T1000 (cell line): ENCODE data around the gene IRF2.

Source experiments
- DNase-seq: peaks from one replicate; lab custom pipeline; 2025; ENCODE audit warnings: mixed read lengths; lab: John Stamatoyannopoulos, UW

IRF2 gene

DNA sequence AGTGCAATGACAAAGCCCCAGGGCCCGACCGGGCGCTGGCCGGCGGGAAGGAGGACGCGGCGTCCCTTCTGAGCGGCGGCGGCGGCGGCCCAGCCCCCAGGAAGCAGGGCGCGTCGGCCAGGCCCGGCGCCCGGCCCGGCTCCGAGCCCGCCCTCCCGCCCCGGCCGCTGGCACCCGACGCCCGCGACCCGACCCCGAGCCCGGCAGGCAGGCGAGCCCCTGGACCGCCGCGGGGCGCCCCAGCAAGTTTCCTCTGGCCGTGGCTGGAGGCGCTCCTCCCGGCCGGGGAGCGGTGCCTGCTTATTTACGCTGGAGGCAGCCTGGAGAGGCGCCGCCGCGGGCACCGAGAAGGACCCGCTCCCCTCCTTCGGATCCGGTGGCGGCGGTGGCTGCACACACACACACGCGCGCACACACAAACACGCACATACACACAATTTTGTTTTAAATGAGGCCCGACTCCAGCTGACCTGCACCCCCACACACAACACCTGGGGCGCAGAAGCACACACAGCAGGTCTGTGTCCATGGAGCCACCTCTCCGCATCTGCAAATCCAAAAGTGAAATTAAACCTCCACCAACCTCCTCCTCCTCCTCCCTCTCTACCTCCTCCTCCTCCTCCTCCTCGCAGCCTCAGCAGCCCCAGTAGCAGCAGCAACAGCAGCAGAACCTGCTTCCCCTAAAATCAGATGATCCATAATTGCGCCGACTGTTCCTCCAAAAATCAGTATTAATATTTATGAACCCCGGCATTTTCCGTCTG, 669 bp downstream of the IRF2 start:
- no peak for DNase-seq

- DNase-seq, result peak; percentile 4
Observed at GRCh38 chr4:184472614-184473498, 1.5 kb downstream of the IRF2 start.

GRCh38 chr4:184471881-184472613, 2.3 kb downstream of the IRF2 start:
- no peak for DNase-seq

DNA sequence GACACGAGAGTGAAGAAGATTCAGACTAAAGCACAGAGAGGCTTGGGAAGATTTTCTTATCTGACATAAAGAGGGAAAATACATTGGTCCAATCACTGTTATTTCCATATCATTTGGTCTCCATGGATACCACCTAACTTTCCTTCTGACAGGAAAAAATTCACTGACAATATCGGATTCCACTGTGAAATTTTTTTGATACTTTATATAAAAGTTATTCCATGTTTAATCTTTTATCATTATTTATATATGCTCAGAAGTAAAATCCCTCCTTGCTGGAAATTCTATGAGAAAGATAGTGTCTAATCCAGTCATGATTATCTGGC, 3.6 kb downstream of the IRF2 start:
- DNase-seq, result no peak

GRCh38 chr4:184466634-184467033, 7.7 kb downstream of the IRF2 start:
- no peak for DNase-seq

- no peak for DNase-seq
Observed at GRCh38 chr4:184464759-184465454, 9.4 kb downstream of the IRF2 start.

GRCh38 chr4:184463856-184464255, 10.5 kb downstream of the IRF2 start:
- DNase-seq, result no peak

DNA sequence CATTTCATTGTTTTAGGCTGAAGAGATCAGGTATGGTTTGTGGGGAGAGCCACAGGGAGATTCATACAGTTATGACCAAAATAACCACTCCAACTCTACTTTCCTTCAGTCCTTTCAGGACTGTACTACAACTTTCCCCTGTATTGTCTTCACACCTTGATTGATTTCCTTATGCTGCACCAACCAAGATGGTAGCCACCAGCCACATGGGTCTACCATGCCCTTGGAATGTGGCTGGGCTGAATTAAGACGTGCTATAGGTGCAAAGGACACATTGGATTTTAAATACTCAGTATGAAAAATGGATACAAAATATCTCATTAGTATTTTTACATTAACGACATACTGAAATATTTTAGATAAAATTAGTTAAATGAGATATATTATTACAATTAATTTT, 11.2 kb downstream of the IRF2 start:
- DNase-seq, result no peak

GRCh38 chr4:184462724-184463123, 11.6 kb downstream of the IRF2 start:
- DNase-seq, result no peak

DNA sequence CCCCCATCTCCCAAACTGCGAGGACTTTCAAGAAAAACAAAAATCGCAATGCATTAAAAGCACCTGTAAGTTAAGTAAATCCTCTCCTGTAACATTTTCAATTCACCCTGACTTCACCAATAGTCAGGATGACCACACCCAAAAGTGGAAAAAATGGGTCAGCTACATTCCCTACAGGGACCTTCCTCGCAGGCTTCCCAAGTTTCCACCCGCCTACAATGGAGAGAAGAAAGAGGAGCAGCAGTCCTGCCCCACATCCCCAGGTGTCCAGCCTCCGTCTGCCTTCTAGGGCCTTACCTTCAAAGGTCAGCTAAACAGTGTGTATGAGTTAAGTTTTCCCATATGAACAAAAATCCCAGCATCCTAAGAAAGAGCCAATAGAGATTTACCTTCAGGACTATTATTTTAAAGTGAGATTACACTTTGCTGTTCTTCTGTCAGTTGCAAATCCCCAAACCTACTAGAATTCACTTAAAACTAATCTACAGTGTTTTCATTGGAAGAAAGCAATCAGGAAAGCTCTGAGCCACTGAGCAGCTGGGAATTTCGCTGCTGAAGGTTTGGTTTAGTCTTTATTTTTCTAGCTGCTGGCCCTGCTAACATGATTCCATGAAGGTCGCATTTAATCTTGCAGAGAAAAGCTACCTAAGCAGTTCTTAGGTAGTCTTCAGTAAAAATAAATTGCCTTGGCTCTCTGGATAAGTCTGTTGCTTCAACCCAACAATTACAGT, 12.5 kb downstream of the IRF2 start:
- DNase-seq, result no peak

- DNase-seq, result no peak
Observed at GRCh38 chr4:184460499-184461285, 13.7 kb downstream of the IRF2 start.

DNA sequence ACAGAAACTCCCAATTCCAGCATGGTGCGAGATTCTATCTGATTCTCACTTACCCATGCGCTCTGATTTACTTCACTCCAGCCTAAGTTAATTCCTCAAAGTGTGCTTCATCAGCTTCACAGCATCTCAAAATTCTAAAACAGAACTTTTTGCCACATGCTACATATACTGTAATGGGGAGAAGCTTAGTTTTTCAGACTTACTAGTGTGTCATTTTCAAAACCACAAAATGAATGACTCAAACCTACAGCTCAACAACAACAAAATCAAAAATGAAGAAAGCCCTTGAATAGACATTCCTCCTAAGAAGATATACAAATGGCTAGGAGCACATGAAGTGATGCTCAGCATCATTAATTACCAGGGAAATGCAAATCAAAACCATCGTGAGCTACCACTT, 14.9 kb downstream of the IRF2 start:
- no peak for DNase-seq

GRCh38 chr4:184457535-184458249, 16.7 kb downstream of the IRF2 start:
- no peak for DNase-seq

GRCh38 chr4:184456337-184456736, 18.0 kb downstream of the IRF2 start:
- DNase-seq, result no peak

GRCh38 chr4:184455299-184455698, 19.1 kb downstream of the IRF2 start:
- no peak for DNase-seq

DNA sequence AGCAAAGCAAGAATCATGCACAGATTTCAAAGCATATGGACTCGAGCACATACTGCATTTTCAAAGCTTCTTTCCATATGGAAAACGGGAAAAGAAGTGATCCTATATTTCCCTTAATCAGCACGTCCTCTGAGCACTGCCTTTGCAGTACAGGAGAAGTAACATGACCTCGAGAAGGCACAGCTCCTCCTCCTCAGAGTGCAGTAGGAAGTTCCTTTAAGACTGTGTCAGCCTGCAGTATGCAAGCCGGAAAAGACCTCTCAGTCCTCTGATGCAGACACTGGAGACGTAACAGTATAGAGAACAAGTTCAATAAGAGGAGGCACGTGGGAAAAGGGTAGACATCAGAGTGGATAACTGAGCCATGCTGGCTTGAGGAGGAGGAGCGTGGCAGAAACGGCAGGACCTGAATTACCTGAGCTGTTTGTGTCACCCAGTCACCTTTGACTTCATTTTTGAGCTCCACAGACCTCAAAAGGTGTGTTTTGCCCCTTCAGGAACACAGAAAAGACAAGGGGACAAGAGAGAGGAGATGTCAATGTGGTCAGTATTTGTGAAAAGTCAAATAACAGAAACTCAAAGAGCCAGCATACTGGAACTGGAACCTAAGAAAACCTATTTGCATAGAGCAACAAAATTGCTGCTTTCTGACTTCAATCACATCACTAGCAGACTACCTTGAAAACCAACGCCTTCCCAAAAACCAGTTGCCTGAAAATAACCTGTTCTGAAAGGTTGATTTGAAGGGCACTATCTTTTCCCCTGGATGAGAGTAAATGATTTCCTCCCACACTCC, 20.8 kb downstream of the IRF2 start:
- no peak for DNase-seq

- no peak for DNase-seq
Observed at GRCh38 chr4:184452740-184453139, 21.6 kb downstream of the IRF2 start.

DNA sequence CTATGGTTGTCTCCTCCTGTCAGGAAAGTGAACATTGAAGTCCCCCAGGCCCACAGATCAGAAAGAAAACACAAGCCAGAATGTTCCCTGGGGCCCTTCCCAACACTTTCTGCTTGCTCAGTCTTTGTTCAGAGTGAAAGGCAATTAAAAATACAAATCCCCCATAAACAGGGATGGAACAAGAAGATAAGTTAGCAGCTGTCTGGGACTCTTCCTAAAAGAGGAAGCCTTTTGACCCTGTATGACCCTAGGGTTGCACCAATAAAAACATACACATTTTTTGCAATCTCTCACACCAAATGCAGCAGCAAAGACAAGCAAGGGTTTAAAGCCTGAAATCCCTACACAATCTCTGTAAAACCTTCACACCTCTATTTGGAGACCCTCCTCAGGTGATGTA, 22.6 kb downstream of the IRF2 start:
- no peak for DNase-seq
